HG02943 (cell line): Measurements from ENCODE around the gene RND2.

Experiments used
- ATAC-seq: cut with Tn5 transposase; IDR thresholded peaks from one replicate; pipeline ENCODE4 v1.9.1; 2021; ENCODE audit warnings: mild to moderate bottlenecking, low read depth, moderate library complexity; ENCODE audit not compliant: unreplicated experiment

Gene RND2

DNA sequence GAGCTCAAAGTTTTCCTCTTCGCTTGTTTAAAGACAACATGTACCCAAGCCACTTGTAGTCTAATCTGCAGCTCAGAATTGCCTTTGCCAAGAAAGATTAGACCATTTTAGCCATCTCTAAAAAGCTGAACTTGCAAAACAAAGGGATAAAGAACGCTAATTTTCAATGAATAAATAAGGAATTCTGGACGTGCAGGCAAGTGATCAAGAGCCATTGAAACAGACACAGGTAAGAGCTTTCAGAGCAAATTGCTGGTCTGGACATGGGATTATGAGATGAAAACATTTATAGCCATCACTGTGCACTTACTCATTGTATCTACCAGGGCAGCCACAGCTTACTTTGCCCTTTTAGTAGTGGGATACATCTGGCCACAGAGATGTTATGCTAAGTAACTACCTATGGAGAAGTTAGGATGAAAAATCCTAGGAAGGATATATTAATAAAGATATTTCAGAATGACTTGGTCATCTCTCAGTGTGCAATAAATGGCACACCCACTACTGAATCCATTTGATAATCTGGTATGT lies 44.4 kb downstream of the RND2 start:
- ATAC-seq = no peak

DNA sequence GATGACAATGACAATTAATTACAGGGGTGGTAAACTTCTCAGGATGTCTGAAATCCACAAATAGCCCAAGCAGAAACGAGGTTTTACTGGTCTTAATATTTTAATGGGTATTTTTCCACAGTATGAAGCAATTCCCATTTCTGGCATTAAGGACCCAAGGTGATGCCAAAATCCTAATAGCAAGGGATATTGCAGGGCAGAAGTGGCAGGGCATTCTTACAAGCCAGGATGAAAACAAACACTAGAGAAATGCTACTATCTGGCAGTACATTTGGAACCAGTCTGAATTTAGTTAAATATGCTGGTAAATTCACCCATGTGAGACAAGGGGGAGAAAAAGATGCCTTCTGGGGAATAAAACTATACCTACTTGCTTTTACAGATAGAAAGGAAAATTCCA lies 45.2 kb downstream of the RND2 start:
- no peak for ATAC-seq

GRCh38 chr17:43070872-43071271 lies 45.8 kb downstream of the RND2 start:
- no peak for ATAC-seq

DNA sequence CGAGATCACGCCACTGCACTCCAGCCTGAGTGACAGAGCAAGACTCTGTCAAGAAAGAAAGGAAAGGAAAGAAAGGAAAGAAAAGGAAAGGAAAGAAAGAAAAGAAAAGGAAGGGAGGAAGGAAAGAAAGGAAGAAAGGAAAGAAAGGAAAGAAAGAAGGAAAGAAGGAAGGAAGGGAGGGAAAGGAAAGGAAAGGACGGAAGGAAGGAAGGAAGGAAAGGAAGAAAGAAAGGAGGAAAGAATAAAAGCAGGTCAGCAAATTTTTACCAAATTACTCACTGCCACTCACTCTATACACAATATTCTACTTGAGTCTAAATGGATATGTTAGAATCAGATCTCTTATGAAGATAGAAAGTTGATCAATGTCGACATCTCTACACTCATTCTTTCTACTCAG lies 49.8 kb downstream of the RND2 start:
- no peak for ATAC-seq

GRCh38 chr17:43079641-43080302 lies 54.7 kb downstream of the RND2 start:
- no peak for ATAC-seq
